CD4-positive, alpha-beta T cell treated with Interleukin-17A for 1 hour (primary cell): ENCODE data around the gene NEBL.

Source experiments
- DNase-seq: peaks from one replicate; pipeline ENCODE4 v3.0.0-alpha.2; 2020

The NEBL gene

GRCh38 chr10:20898866-20899535 lies 1.9 kb upstream of the NEBL start:
- no peak for DNase-seq

GRCh38 chr10:20893297-20893696 lies 3.8 kb downstream of the NEBL start:
- DNase-seq = no peak

- DNase-seq = no peak
Measured at GRCh38 chr10:20892796-20893195, 4.3 kb downstream of the NEBL start.

DNA sequence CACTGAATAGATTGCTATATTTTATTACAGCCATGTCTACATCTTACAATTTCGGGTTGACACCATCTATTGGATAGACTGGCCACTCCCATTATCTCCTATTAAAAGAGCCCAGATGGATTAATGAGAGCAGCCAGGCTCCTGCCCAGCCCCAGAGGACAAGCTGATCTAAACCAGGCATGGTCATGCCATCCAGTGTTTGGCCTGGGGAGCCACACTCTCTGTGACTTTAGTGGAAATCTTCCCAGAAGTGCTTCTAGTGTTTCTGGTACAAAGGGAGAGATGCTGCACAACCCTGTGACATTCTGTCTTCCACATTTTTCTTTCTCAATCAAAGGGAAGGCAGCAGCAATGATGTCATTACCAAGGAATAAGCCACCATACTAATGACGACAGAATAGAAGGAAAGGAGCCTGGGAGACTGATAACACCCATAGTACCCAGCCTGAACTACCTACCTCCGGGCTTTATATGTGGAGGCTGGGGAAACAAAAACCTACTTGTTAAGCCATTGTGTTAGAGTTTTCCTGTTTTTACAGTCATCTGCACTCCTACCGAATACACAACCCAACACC lies 5.0 kb downstream of the NEBL start:
- no peak for DNase-seq

DNA sequence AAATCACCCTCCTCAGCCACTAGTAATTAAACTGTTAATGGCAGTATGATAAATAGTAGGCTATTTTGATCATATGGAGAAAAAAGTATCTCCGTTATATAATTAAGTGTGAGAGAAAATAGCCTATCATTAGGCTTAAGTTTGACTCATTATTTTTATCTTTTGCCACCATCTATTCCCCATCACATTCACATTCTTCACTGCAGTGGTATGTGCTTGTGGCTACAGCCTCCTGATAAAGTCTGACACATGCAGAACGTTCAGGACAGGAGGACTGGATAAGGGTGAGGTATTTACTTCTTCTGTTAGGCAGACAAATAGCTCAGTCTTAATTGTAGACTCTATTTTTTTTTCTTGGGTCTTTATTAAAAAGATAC lies 5.8 kb downstream of the NEBL start:
- DNase-seq = no peak

DNA sequence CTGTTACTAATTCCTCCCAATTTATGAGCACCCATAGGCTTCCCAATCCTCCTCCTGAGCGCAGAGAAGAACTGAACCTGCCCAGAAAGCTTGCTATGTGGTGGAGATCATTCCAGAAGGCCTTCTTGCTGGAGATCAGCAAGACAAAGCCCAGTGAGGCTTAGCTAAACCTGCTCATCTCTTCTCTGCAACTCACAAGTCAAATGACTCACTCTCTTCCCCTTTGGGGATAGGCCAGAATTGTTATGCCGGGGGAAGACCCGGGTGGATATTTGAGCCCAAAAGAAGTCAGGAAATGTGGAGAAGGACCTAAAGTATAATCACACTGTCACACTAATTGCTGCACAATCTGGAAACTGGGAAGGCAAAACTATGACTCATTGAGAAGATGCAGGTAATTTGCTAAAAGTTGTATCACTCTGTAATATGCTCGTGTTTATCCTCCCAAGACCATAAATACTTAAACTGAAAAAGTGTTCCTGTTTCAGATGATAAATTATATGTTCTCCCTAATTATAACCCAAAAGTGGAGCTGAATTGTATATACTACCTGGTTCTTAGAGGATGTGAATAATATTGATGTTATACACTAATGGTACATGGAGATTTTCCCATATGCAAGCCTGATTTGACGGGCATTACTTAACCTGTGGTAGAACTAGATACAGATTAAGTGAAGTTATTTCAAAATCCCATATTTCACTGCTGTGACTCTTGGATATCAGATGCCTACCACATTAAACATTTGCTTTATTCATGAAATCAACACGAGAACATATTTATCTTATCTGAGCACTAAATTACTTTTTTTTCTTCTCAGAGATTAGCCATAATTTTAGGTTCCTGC lies 6.4 kb downstream of the NEBL start:
- DNase-seq = no peak

- DNase-seq = no peak
Measured at GRCh38 chr10:20890009-20890408, 7.1 kb downstream of the NEBL start.

DNA sequence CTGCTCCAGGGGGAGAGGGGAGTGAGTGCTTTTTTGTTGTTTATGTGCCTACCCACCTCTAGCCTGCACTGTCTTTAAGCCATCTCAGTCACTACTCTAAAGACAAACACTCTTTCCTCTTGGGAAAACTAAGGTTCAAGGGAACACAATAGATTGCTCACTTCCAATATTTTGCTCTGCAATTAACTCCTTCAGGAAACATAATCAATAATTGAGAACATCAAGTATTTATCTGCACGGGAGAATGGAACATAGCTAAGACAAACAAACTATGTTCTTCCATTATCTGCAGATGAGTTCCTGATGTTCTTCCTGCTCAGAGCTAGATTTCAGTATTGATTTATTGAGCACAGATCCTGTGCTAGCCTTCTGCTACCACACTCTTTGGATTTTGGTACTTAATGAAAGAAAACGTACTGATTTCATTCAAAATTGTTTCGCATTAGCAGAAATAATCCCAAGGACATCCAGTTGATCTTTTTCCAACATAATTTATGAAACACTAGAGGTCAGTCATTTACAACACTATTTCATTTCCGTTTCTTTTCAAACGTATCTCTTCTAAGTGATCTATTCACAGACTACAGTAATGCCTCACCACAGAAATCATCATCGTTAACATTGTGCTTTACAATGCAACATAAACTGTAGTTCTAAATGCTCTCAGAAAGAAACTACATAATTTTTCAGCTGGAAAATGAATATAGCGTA lies 8.3 kb downstream of the NEBL start:
- DNase-seq = no peak

DNA sequence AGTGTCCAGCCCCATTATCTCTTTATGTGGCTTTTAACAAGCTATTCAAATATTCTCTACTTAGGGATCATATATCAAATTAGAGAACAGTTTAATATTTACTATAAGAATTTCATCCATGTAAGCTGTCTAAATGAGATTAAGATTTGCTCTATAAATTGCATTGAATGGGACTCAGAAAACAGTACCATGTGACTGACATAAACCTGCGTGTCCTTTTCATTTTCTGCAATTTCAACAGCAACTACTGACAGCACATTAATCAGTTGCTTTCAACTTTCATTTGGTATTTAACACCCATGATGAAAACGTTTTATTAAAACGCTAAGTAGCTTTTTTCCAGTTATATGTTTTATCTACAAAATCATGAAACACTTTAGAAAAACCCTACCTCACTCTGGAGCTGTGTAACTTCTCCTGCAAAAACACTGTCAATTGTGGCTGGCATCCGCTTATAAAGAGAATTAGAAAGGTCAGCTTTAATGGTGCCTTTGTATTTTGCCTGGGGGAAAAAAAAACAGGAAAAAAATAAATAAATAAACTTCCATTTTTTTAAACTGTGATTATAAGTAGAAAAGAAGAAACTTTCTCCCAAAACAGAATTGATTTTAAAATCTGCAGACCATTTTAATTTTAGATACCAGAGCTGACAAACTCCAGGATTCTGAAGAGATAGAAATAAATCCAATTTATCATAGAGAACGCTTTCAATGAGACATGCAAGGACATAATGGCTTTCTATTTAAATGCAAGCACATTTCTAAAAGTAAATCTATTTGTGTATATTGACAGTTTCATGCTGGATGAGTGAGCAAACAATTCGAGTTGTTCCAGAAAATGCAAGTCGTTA lies 9.2 kb downstream of the NEBL start:
- no peak for DNase-seq

DNA sequence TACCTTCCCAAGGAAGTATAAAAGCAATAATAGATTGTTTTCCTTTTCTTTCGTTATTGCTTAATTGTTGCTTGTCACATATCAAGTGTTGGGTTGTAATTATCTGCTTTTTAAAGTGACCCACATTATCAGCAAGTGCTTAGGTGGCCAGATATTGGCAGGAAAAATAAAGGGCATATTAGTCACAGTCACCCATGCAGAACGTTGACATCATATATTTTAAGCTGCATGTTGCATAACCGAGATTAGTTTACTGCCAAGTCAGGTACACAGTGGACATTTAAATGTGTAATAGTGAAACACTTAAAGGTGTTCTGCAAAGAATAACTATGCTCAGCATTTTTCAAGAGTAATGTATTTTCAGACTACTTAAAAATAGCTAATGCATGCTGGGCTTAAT lies 11.4 kb downstream of the NEBL start:
- no peak for DNase-seq

- DNase-seq = no peak
Measured at GRCh38 chr10:20883552-20883951, 13.6 kb downstream of the NEBL start.

GRCh38 chr10:20882091-20882490 lies 15.0 kb downstream of the NEBL start:
- DNase-seq = no peak

DNA sequence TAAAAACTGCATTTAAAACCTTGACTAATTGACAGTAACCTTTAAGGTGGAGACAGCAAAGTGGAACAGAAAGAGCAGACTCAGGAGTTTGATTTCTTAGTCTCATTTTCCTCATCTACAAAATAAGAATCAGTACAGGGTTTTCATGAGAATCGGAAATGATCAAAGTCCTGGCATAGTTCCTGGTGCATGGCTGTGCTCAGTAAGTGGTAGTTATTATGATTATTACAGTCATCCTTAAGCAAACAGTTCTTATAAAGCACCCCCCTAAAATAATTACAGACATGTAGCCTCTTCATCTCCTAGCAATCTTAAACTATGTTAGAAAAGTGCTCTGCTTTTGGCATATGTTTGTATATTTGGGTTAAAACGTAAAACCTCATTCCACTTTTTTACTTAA lies 18.0 kb downstream of the NEBL start:
- DNase-seq = no peak

DNA sequence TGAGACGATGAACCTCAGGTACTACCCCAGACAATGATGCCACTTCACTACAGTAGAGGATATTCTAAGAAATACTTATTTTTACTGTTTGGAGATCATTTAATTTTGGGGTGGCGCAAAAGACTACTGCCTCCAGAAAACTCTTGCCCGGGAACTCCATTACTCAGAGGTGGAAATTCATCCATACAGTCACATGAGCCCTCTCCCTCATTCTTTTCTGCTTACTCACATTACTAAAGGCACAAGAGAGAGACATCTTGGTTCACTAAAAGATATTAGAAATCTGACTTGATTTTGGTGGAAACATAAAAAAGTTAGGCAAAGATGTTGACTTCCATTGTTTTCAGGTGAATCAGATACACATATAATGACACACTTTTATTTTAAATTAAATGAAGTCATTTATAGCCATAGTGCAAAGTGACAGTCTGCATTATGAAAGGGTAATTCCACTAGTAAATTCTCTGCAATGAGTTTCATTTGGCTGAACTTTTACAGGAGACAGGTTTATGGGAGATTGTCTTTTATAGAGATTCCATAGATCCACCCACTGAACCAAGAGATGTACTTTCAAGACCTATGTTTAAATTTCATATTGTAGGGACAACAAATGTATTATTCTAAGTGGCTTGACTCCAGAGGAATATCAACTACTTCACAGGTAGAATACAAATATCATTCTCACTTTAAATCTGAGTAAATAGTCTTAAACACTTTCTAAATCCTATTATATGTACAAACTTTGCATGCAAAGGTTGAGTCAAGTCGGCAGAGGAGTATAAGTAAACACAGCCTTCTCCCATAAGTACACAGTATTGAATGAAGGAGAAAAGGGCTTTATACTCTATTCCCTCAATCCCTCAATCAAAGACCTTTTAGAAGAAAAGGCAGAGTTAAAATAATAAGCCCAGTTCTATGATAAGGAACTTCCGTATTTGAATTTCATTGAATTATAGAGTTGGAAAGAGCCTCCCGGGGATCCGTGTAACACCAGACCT lies 18.8 kb downstream of the NEBL start:
- DNase-seq = no peak

GRCh38 chr10:20877554-20877953 lies 19.6 kb downstream of the NEBL start:
- no peak for DNase-seq

- no peak for DNase-seq
Measured at GRCh38 chr10:20874261-20874660, 22.9 kb downstream of the NEBL start.

- no peak for DNase-seq
Measured at GRCh38 chr10:20871970-20872369, 25.1 kb downstream of the NEBL start.

- no peak for DNase-seq
Measured at GRCh38 chr10:20870834-20871233, 26.3 kb downstream of the NEBL start.

- DNase-seq = no peak
Measured at GRCh38 chr10:20863008-20863407, 34.1 kb downstream of the NEBL start.

GRCh38 chr10:20858292-20859124 lies 38.6 kb downstream of the NEBL start:
- DNase-seq = no peak
